GM12878 (cell line): ENCODE measurements around the gene F12. TPM values are rescaled to one million over a fixed set of nuclear protein-coding genes. Genes with fewer than 3 reads are reported as not detected.

Source experiments
- ATAC-seq: fragments of 200-7000 bp; cut with Tn5 transposase; 3 replicates; pipeline ENCODE4 v1.9.1; 2020; ENCODE audit warnings: mild to moderate bottlenecking, moderate library complexity
- BruUV-seq: library from RNA; stranded (reverse); fragments of 400-500 nt; replicated peaks from 2 replicates; lab custom pipeline; 2021; lab: Mats Ljungman, UMichigan
- CTCF ChIA-PET: fragments of 300-600 bp; sonication (Branson Sonifier 250); formaldehyde crosslinking; extraction: SDS; loops from one replicate; lab custom pipeline; 2021; ENCODE audit warnings: inconsistent platforms; lab: Yijun Ruan, JAX
- POLR2A ChIA-PET: fragments of 350-600 bp; formaldehyde crosslinking; extraction: SDS; loops from one replicate; lab custom pipeline; 2021; ENCODE audit warnings: inconsistent platforms; lab: Charles Lee
- RAD21 ChIA-PET: fragments of 300-600 bp; sonication (Branson Sonifier 250); formaldehyde crosslinking; loops from one replicate; lab custom pipeline; 2023; ENCODE audit warnings: antibody characterized with exemption; ENCODE audit not compliant: unreplicated experiment; lab: Charles Lee
- SMC1A ChIA-PET: fragments of 300-600 bp; sonication (Branson Sonifier 250); formaldehyde crosslinking; loops from one replicate; lab custom pipeline; 2023; ENCODE audit not compliant: unreplicated experiment, uncharacterized antibody; lab: Charles Lee
- DNase-seq: peaks from one replicate; pipeline ENCODE4 v3.0.0-alpha.2; 2011; ENCODE audit warnings: low read depth, low spot score
- FAIRE-seq: peaks from 3 replicates; lab custom pipeline; 2011; peaks lifted over from hg19 to GRCh38; lab: Jason Lieb, UNC
- H2AFZ ChIP-seq: 2 replicates; pipeline ENCODE4 v1.6.0; 2011; ENCODE audit warnings: low read depth, low read length, control low read depth; ENCODE audit not compliant: control insufficient read depth
- H3K27ac ChIP-seq: 2 replicates; pipeline ENCODE4 v1.5.1; 2011; ENCODE audit warnings: control low read depth; ENCODE audit not compliant: control insufficient read depth, insufficient read depth
- H3K27me3 ChIP-seq, 2 experiments: replicated peaks in 1 of 2; 2 replicates each; pipeline versions ENCODE4 v1.6.0 to v1.6.1; 2011; ENCODE audit warnings: low read length in 1 of 2; ENCODE audit not compliant: control insufficient read depth in 2 of 2, insufficient read depth in 2 of 2
- H3K36me3 ChIP-seq, 2 experiments: 2 replicates each; pipeline ENCODE4 v1.5.1; 2011; ENCODE audit warnings: low read length in 1 of 2; ENCODE audit not compliant: control insufficient read depth in 2 of 2, insufficient read depth in 2 of 2
- H3K4me1 ChIP-seq: 2 replicates; pipeline ENCODE4 v1.6.1; 2011; ENCODE audit warnings: mild to moderate bottlenecking, low read length, moderate library complexity, mixed read lengths; ENCODE audit not compliant: control insufficient read depth, insufficient read depth
- H3K4me2 ChIP-seq: 2 replicates; pipeline ENCODE4 v1.6.0; 2011; ENCODE audit warnings: control low read depth; ENCODE audit not compliant: control insufficient read depth, insufficient read depth
- H3K4me3 ChIP-seq: fragments of 200-600 bp; sonication (generic); 2 replicates; pipeline ENCODE4 v1.5.1; 2016
- H3K79me2 ChIP-seq: 2 replicates; pipeline ENCODE4 v1.6.0; 2011; ENCODE audit warnings: low read length; ENCODE audit not compliant: control insufficient read depth, insufficient read depth
- H3K9ac ChIP-seq: 2 replicates; pipeline ENCODE4 v1.8.0; 2011; ENCODE audit warnings: low read length, control low read depth, mixed read lengths; ENCODE audit not compliant: control insufficient read depth, insufficient read depth
- H3K9me3 ChIP-seq: replicated peaks from 3 replicates; pipeline ENCODE4 v1.5.1; 2011; ENCODE audit warnings: mild to moderate bottlenecking, low read length; ENCODE audit not compliant: control insufficient read depth, insufficient read depth
- H4K20me1 ChIP-seq: 2 replicates; pipeline ENCODE4 v1.6.0; 2011; ENCODE audit not compliant: control insufficient read depth, insufficient read depth
- CBX5 ChIP-seq: sonication (generic); IDR thresholded peaks from 2 replicates; pipeline ENCODE4 v1.6.1; 2016; ENCODE audit warnings: low read depth, moderate library complexity, mild to moderate bottlenecking, inconsistent platforms
- MYC ChIP-seq: IDR thresholded peaks from 2 replicates; pipeline ENCODE4 v1.6.1; 2011; ENCODE audit warnings: mild to moderate bottlenecking, low read length, moderate library complexity, inconsistent platforms; ENCODE audit not compliant: insufficient read depth, insufficient replicate concordance, insufficient read length, severe bottlenecking
- SKIL ChIP-seq: fragments of 450-650 bp; IDR thresholded peaks from 2 replicates; pipeline ENCODE4 v1.6.1; 2017; ENCODE audit warnings: mild to moderate bottlenecking, low read depth, inconsistent platforms; ENCODE audit not compliant: poor library complexity, severe bottlenecking
- YY1 ChIP-seq: IDR thresholded peaks from 2 replicates; pipeline ENCODE4 v1.6.1; 2011; ENCODE audit warnings: low read depth, mild to moderate bottlenecking, low read length
- WGBS: methylation state at CpG from one replicate; pipeline ENCODE4 v1.1.6; 2016; ENCODE audit warnings: low lambda C conversion rate; ENCODE audit not compliant: insufficient replicate concordance, insufficient coverage; ENCODE audit errors: missing lambda C conversion rate; 5-methylcytosine and 5-hydroxymethylcytosine counted together
- in situ Hi-C: fragments of 300-500 bp; cut with MboI; formaldehyde crosslinking; loops from 9 replicates; pipeline ENCODE4 v1.14.3; 2018; ENCODE audit warnings: mixed read lengths
- intact Hi-C: fragments of 100-400 bp; cut with micrococcal nuclease; formaldehyde crosslinking; loops from one replicate; pipeline ENCODE4 v1.14.2; 2022; ENCODE audit not compliant: unreplicated experiment
- polyA plus RNA-seq, 11 experiments: library from polyadenylated mRNA; depleted of rRNA in 4 of 11; unstranded in 6 of 11; stranded (reverse) in 5 of 11; fragments of >200 nt; fragmentation: Nextera tagmentation in 4 of 11; fragmentation: Illumina TruSeq in 1 of 11; extraction: Ambion mirVana in 4 of 11; extraction: Trizol in 1 of 11; gene quantifications; 1 replicate in 1 of 11; 2 replicates in 10 of 11; pipeline versions ENCODE4 v1.2.1 to v1.2.3, GENCODE V29; 2011 to 2016; ENCODE audit warnings: inconsistent platforms in 2 of 11, missing spikeins in 2 of 11, low read depth in 1 of 11
- total RNA-seq, 4 experiments: library from RNA; depleted of rRNA in 3 of 4; stranded (reverse); fragments of >200 nt in 3 of 4; fragmentation: Illumina TruSeq in 1 of 4; extraction: Trizol in 1 of 4; gene quantifications; 2 replicates each; pipeline versions ENCODE4 v1.2.1 to v1.2.3, GENCODE V29; 2013 to 2021

The F12 gene
- total and polyA plus RNA-seq, 10 of the 15 experiments (the other 5 are each of a cell fraction or from before 2014, with no cell fraction given) = 0.25 to 11.3 (median 5.5) TPM

- Histone ChIP-seq H3K4me3 (no peak overlapping the region), H3K4me2 (no peak overlapping the region), H4K20me1 (no peaks in the 10 kb centered on the region), H3K9me3 (no peaks in the 10 kb centered on the region), H3K27me3 (no peaks in the 10 kb centered on the region), H2AFZ (no peak overlapping the region), H3K9ac (no peak overlapping the region), H3K36me3 (no peaks in the 10 kb centered on the region), H3K27ac (no peak overlapping the region), H3K79me2 (no peaks in the 10 kb centered on the region), H3K4me1 (no peaks in the 10 kb centered on the region)
- CTCF ChIA-PET = interaction anchor here (1.7 kb wide), 1 partner anchor 86 kb away, joined by 4 read pairs; no protein-coding TSS in a partner anchor
- TF ChIP-seq MYC (no peak), CBX5 (no peak), YY1 (no peak), SKIL (no peak)
- intact Hi-C loops = no loop called here
- DNase-seq (no peak), ATAC-seq (no peak), FAIRE-seq (no peak)
- no TSS peak for BruUV-seq
- RAD21 ChIA-PET = no interaction called here
- SMC1A ChIA-PET = interaction anchor here (1.6 kb wide), 1 partner anchor 17 kb away, joined by 4 read pairs; no protein-coding TSS in a partner anchor
- in situ Hi-C loops = loop anchor here (25.0 kb wide), 1 partner anchor 1359 kb away; no protein-coding TSS in a partner anchor
- POLR2A ChIA-PET = no interaction called here
- WGBS = 72% methylated on average over 8 of the region's 8 CpGs
Measured at GRCh38 chr5:177396078-177396477, 13.3 kb downstream of the F12 start.
